22Rv1 (cell line): ENCODE measurements around the gene PCIF1.

Experiments
- CTCF ChIP-seq: fragments of 450-650 bp; IDR thresholded peaks from 2 replicates; pipeline ENCODE4 v1.5.1; 2017; ENCODE audit warnings: mild to moderate bottlenecking
- ZFX ChIP-seq: fragments of 450-650 bp; IDR thresholded peaks from 2 replicates; pipeline ENCODE4 v1.6.1; 2017; ENCODE audit warnings: antibody characterized with exemption, borderline replicate concordance

- TF ChIP-seq CTCF (no peak), ZFX (no peak)
These were observed 40.5 kb downstream of the PCIF1 start for GRCh38 chr20:45974896-45975565.
